Bronchial epithelial cell (primary cell): ENCODE results near the gene ESM1. TPM values are rescaled to one million over a fixed set of nuclear protein-coding genes. Genes with fewer than 3 reads are reported as not detected.

Experiments
- DNase-seq: peaks from one replicate; pipeline ENCODE4 v3.0.0-alpha.2; 2010; ENCODE audit warnings: low read depth
- FAIRE-seq: peaks from 2 replicates; lab custom pipeline; 2011; peaks lifted over from hg19 to GRCh38; lab: Jason Lieb, UNC
- H3K27me3 ChIP-seq: 2 replicates; pipeline ENCODE4 v1.5.1; 2011; ENCODE audit warnings: low read length; ENCODE audit not compliant: control insufficient read depth, insufficient read depth
- H3K36me3 ChIP-seq: 2 replicates; pipeline ENCODE4 v1.5.1; 2011; ENCODE audit warnings: low read length; ENCODE audit not compliant: control insufficient read depth, insufficient read depth
- H3K4me3 ChIP-seq: 2 replicates; pipeline ENCODE4 v1.5.1; 2011; ENCODE audit warnings: mild to moderate bottlenecking, low read depth, low read length, control low read depth
- CTCF ChIP-seq: IDR thresholded peaks from 2 replicates; pipeline ENCODE4 v1.5.1; 2011; ENCODE audit warnings: mild to moderate bottlenecking, moderate library complexity, low read length, control low read depth, inconsistent platforms; ENCODE audit not compliant: insufficient read depth, severe bottlenecking
- total RNA-seq: library from RNA; depleted of rRNA; stranded (reverse); fragments of >200 nt; gene quantifications from 2 replicates; pipeline ENCODE4 v1.2.1, GENCODE V29; 2014

The ESM1 gene
- total RNA-seq, 1 donor from 2014 or later = not detected

- Histone ChIP-seq H3K27me3 (no peaks in the 10 kb centered on the region), H3K36me3 (no peaks in the 10 kb centered on the region), H3K4me3 (no peak overlapping the region)
- no peak for TF ChIP-seq CTCF
- FAIRE-seq = no peak
- no peak for DNase-seq
These were observed 7.9 kb upstream of the ESM1 start for GRCh38 chr5:54993318-54993717.

- H3K27me3 ChIP-seq = no peaks in the 10 kb centered on the region
- no peak for FAIRE-seq
- TF ChIP-seq CTCF = no peak
These were observed 6.0 kb upstream of the ESM1 start for GRCh38 chr5:54991416-54991815.

GRCh38 chr5:54990841-54991258 is 5.5 kb upstream of the ESM1 start:
- FAIRE-seq (no peak), DNase-seq (peak; percentile 74)
- no peaks in the 10 kb centered on the region for H3K27me3 ChIP-seq
- H3K4me3 ChIP-seq = no peak overlapping the region
- H3K36me3 ChIP-seq = no peaks in the 10 kb centered on the region
- TF ChIP-seq CTCF = no peak

More at GRCh38 chr5:54991416-54991815, 6.0 kb upstream of the ESM1 start:
- DNase-seq = no peak
- Histone ChIP-seq H3K36me3 (no peaks in the 10 kb centered on the region), H3K4me3 (no peak overlapping the region)

GRCh38 chr5:54988817-54989216 is 3.4 kb upstream of the ESM1 start:
- H3K36me3 ChIP-seq = no peaks in the 10 kb centered on the region
- FAIRE-seq = no peak
- no peak for TF ChIP-seq CTCF

GRCh38 chr5:54988218-54988617 is 2.8 kb upstream of the ESM1 start:
- DNase-seq = no peak
- no peak for FAIRE-seq
- Histone ChIP-seq H3K36me3 (no peaks in the 10 kb centered on the region), H3K4me3 (no peak overlapping the region), H3K27me3 (peaks cover 5% of the 10 kb centered on the region)
- no peak for TF ChIP-seq CTCF

More at GRCh38 chr5:54988817-54989216, 3.4 kb upstream of the ESM1 start:
- no peak overlapping the region for H3K4me3 ChIP-seq
- peaks cover 5% of the 10 kb centered on the region for H3K27me3 ChIP-seq
- no peak for DNase-seq

- H3K4me3 ChIP-seq = no peak overlapping the region
- no peak for FAIRE-seq
- no peaks in the 10 kb centered on the region for H3K36me3 ChIP-seq
- no peak for TF ChIP-seq CTCF
- DNase-seq = no peak
- H3K27me3 ChIP-seq = peaks cover 10% of the 10 kb centered on the region
These were observed 869 bp upstream of the ESM1 start for GRCh38 chr5:54986269-54986654.
